Chondrocyte (in vitro differentiated cells): ENCODE data around the gene PCYOX1L. TPM values are rescaled to one million over a fixed set of nuclear protein-coding genes. Genes with fewer than 3 reads are reported as not detected.

Experiments
- DNase-seq: peaks from one replicate; pipeline ENCODE4 v3.0.0; 2021; ENCODE audit warnings: mixed read lengths, low spot score
- H3K27ac Mint-ChIP-seq: one replicate; pipeline ENCODE4 v1.8.0; 2021; ENCODE audit warnings: mild to moderate bottlenecking, moderate library complexity, mixed read lengths; ENCODE audit not compliant: unreplicated experiment
- H3K27me3 Mint-ChIP-seq: 2 replicates; pipeline ENCODE4 v1.8.0; 2021; ENCODE audit warnings: low read depth, mixed read lengths
- H3K36me3 Mint-ChIP-seq: 2 replicates; pipeline ENCODE4 v1.8.0; 2021; ENCODE audit warnings: low read depth, mixed read lengths
- H3K4me1 Mint-ChIP-seq: 2 replicates; pipeline ENCODE4 v1.8.0; 2021; ENCODE audit warnings: low read depth, mild to moderate bottlenecking, mixed read lengths
- H3K4me3 Mint-ChIP-seq: one replicate; pipeline ENCODE4 v1.8.0; 2021; ENCODE audit warnings: mild to moderate bottlenecking, moderate library complexity, mixed read lengths; ENCODE audit not compliant: unreplicated experiment
- H3K9me3 Mint-ChIP-seq: 2 replicates; pipeline ENCODE4 v1.8.0; 2021; ENCODE audit warnings: low read depth, mixed read lengths
- CTCF ChIP-seq: fragments of 200-600 bp; sonication (generic); IDR thresholded peaks from 2 replicates; pipeline ENCODE4 v1.5.0; 2021; ENCODE audit warnings: antibody characterized with exemption, mild to moderate bottlenecking, moderate library complexity
- total RNA-seq: library from RNA; stranded (reverse); gene quantifications from 3 replicates; pipeline ENCODE4 v1.2.1, GENCODE V29; 2021

The PCYOX1L gene
- total RNA-seq, 1 donor from 2014 or later = 7.1 TPM

- Mint-ChIP-seq H3K27me3 (no peaks in the 10 kb centered on the region), H3K4me3 (peak overlapping the region; percentile 91)
Observed at GRCh38 chr5:149345892-149346222, 12.0 kb upstream of the PCYOX1L start.

GRCh38 chr5:149348518-149348917 is 9.3 kb upstream of the PCYOX1L start:
- Mint-ChIP-seq H3K9me3 (no peaks in the 10 kb centered on the region), H3K27me3 (no peaks in the 10 kb centered on the region), H3K4me3 (no peak overlapping the region), H3K36me3 (peaks cover 32% of the 10 kb centered on the region), H3K27ac (no peak overlapping the region), H3K4me1 (peaks cover 42% of the 10 kb centered on the region)
- no peak for DNase-seq
- TF ChIP-seq CTCF = no peak

More at GRCh38 chr5:149345892-149346222, 12.0 kb upstream of the PCYOX1L start:
- Mint-ChIP-seq H3K9me3 (no peaks in the 10 kb centered on the region), H3K27ac (peak overlapping the region; percentile 99), H3K4me1 (peaks cover 47% of the 10 kb centered on the region), H3K36me3 (peaks cover 20% of the 10 kb centered on the region)
- no peak for TF ChIP-seq CTCF
- DNase-seq = no peak

- Mint-ChIP-seq H3K27ac (no peak overlapping the region), H3K4me3 (no peak overlapping the region), H3K27me3 (no peaks in the 10 kb centered on the region), H3K9me3 (no peaks in the 10 kb centered on the region), H3K36me3 (peaks cover 35% of the 10 kb centered on the region), H3K4me1 (peaks cover 37% of the 10 kb centered on the region)
- TF ChIP-seq CTCF = no peak
- no peak for DNase-seq
Observed at GRCh38 chr5:149349382-149349781, 8.5 kb upstream of the PCYOX1L start.

- DNase-seq = no peak
- Mint-ChIP-seq H3K4me3 (no peak overlapping the region), H3K27me3 (no peaks in the 10 kb centered on the region), H3K9me3 (no peaks in the 10 kb centered on the region), H3K4me1 (peaks cover 18% of the 10 kb centered on the region), H3K36me3 (peaks cover 41% of the 10 kb centered on the region), H3K27ac (no peak overlapping the region)
- TF ChIP-seq CTCF = no peak
Observed at GRCh38 chr5:149352169-149352568, 5.7 kb upstream of the PCYOX1L start.

- no peak for DNase-seq
- Mint-ChIP-seq H3K27me3 (no peaks in the 10 kb centered on the region), H3K27ac (no peak overlapping the region), H3K9me3 (no peaks in the 10 kb centered on the region), H3K4me3 (no peak overlapping the region), H3K36me3 (peaks cover 37% of the 10 kb centered on the region), H3K4me1 (peaks cover 16% of the 10 kb centered on the region)
- TF ChIP-seq CTCF = no peak
Observed at GRCh38 chr5:149353911-149354310, 3.9 kb upstream of the PCYOX1L start.
